Fibroblast of mammary gland (primary cell): ENCODE results near the gene UTS2B.

Experiments used
- DNase-seq: peaks from one replicate; pipeline ENCODE4 v3.0.0-alpha.2; 2010; ENCODE audit warnings: low read depth
- H3K4me3 ChIP-seq: 2 replicates; pipeline ENCODE4 v1.5.1; 2011; ENCODE audit warnings: low read depth, mild to moderate bottlenecking, low read length, moderate library complexity; ENCODE audit not compliant: control insufficient read depth
- TF ChIP-seq, protein P1 (sequence below): conservative IDR thresholded peaks from 2 replicates; pipeline ENCODE4 v1.5.1; 2011; ENCODE audit warnings: low read depth, low read length, inconsistent platforms; ENCODE audit not compliant: control insufficient read depth, insufficient read depth

Gene UTS2B

DNA sequence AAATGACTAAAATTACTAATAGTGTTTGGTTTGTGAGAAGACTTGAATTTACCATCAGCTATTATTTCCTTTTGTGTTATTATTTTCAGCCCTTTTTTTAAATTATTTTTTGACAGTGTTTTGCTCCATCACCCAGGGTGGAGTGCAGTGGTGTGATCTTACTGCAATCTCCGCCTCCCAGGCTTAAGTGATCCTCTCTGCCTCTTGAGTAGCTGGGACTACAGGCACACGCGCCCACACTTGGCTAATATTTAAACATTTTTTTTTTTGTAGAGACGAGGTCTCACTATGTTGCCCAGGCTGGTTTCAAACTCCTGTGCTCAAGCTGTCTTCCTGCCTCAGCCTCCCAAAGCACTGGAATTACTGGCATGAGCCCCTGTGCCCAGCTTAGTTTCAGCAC lies 31.7 kb upstream of the UTS2B start:
- TF ChIP-seq, protein P1, sequence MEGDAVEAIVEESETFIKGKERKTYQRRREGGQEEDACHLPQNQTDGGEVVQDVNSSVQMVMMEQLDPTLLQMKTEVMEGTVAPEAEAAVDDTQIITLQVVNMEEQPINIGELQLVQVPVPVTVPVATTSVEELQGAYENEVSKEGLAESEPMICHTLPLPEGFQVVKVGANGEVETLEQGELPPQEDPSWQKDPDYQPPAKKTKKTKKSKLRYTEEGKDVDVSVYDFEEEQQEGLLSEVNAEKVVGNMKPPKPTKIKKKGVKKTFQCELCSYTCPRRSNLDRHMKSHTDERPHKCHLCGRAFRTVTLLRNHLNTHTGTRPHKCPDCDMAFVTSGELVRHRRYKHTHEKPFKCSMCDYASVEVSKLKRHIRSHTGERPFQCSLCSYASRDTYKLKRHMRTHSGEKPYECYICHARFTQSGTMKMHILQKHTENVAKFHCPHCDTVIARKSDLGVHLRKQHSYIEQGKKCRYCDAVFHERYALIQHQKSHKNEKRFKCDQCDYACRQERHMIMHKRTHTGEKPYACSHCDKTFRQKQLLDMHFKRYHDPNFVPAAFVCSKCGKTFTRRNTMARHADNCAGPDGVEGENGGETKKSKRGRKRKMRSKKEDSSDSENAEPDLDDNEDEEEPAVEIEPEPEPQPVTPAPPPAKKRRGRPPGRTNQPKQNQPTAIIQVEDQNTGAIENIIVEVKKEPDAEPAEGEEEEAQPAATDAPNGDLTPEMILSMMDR: no peak
- H3K4me3 ChIP-seq: no peak overlapping the region
- DNase-seq: no peak

- TF ChIP-seq, protein P1: no peak
- no peak for DNase-seq
- H3K4me3 ChIP-seq: no peak overlapping the region
Observed at GRCh38 chr3:191361456-191361855, 31.1 kb upstream of the UTS2B start.

DNA sequence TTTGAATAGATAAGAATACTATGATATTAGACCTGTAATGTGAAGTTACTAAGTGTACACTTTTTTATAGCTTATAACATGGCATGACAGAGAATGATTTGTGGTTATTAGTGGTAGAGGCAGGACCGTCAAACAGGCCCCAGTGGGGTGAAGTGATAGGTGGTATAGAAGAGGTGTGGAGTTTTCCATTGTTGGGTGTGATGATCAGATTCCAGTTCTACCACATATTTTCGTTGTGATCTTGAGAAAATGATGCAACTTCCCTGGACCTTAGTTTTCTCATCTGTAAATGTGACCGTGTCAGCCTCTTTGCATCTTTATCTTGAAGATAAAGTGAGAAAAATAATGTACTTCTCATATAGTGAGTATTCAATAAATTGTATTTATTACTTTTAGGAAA lies 30.3 kb upstream of the UTS2B start:
- no peak overlapping the region for H3K4me3 ChIP-seq

GRCh38 chr3:191358929-191359328 lies 28.6 kb upstream of the UTS2B start:
- TF ChIP-seq, protein P1: no peak
- DNase-seq: no peak
- no peak overlapping the region for H3K4me3 ChIP-seq

More for the DNA sequence above, 30.3 kb upstream of the UTS2B start:
- TF ChIP-seq, protein P1: no peak
- no peak for DNase-seq

DNA sequence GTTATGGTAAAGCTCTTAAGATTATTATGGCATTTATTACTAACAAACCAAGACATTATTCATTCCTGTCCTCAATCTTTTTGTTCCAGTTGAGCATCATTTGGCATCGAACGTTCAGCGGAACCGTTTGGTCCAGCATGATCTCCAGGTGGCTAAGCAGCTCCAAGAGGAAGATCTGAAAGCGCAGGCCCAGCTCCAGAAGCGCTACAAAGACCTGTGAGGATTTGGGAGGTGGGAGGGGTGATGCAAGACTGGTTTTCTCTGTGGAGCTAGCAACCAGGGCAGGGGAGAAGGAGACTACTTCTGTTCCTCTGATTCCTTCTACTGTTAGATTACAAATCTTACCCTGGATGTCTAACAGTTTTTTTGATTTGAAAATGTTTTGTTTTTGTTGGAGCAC lies 27.6 kb upstream of the UTS2B start:
- H3K4me3 ChIP-seq: no peak overlapping the region
- no peak for DNase-seq
- TF ChIP-seq, protein P1: no peak

DNA sequence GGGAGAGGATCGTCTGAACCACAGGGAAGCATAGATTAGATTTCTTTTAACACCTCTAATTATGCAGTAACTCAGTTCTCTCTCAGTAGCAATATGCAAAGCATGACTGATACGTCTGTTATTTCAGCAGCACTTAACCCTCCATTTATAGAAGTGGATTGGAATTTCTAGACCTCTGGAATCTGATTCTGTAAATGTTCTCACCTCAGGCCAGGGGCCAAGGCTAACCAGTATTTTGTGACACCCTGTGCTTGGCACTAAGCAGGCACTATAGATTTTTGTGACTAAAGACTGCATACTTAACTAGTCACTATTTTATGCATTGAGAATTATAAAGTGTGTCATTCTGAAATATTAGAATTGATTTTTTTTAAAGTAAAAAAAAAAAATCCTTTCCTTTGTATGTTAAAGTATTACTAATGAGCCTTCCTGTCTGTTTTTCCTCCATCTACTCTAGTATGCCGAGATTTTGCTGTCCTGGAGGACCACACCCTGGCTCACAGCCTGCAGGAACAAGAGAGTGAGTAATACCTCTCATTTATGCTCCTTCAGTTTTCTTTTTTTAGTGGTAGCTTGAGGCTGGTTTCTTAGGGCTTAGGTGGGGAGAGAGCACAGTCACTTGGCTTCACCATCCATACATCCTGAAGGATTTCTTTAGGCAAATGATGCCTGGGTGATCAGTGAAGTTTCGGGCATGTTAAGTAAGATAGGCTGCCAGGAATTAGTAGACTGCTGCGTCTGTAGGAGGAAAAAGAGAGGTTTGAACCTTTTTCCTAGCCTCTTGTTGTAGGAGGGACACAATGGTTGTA lies 26.5 kb upstream of the UTS2B start:
- TF ChIP-seq, protein P1: no peak
- peak; percentile 75 for DNase-seq
- no peak overlapping the region for H3K4me3 ChIP-seq
